ENCODE results near the gene CHMP1B.
"Not testable (repeated sequence)": the region's sequence is repeated elsewhere in the genome, so short reads cannot be mapped to it uniquely, and the experiment has no call there.

Gene CHMP1B

GRCh38 chr18:11851806-11852337 lies 659 bp downstream of the CHMP1B start:
- no peak for TF ChIP-seq Cebpa-rat (IDR thresholded peaks at IDR 0.05)
- H3K4me2 ChIP-seq: peak overlapping the region; percentile 85
- no peaks in the 10 kb centered on the region for H3K27me3 ChIP-seq
- H3K27ac ChIP-seq: peak overlapping the region; percentile 93
- H3K4me3 ChIP-seq: peak overlapping the region; percentile 96
- peak overlapping the region; percentile 97 for H3K9ac ChIP-seq
- H4K20me1 ChIP-seq: peaks cover 48% of the 10 kb centered on the region
- no peaks in the 10 kb centered on the region for H3K9me3 ChIP-seq
- peaks cover 9% of the 10 kb centered on the region for H3K36me3 ChIP-seq
- H3K4me1 ChIP-seq: peaks cover 28% of the 10 kb centered on the region

- not testable (repeated sequence) for H3K9me3 ChIP-seq, H3K36me3 ChIP-seq, H3K27me3 ChIP-seq, H3K27ac ChIP-seq, H3K4me2 ChIP-seq, H3K4me3 ChIP-seq, H3K9ac ChIP-seq
- Histone ChIP-seq H4K20me1 (peaks cover 48% of the 10 kb centered on the region), H3K4me1 (peaks cover 28% of the 10 kb centered on the region)
These were observed 3.3 kb downstream of the CHMP1B start for GRCh38 chr18:11854554-11854953.

GRCh38 chr18:11857177-11857887 lies 6.1 kb downstream of the CHMP1B start:
- Histone ChIP-seq H3K27me3 (no peaks in the 10 kb centered on the region), H3K36me3 (peaks cover 9% of the 10 kb centered on the region), H4K20me1 (peaks cover 39% of the 10 kb centered on the region), H3K9me3 (no peaks in the 10 kb centered on the region), H3K27ac (no peak overlapping the region), H3K4me3 (no peak overlapping the region), H3K4me1 (peaks cover 16% of the 10 kb centered on the region), H3K4me2 (no peak overlapping the region), H3K9ac (0 out of 2 replicates have a peak overlapping the region, but pooled peaks have one; percentile 10)
- TF ChIP-seq Cebpa-rat (IDR thresholded peaks at IDR 0.05): no peak

- Histone ChIP-seq H3K27me3 (no peaks in the 10 kb centered on the region), H3K9ac (no peak overlapping the region), H4K20me1 (peaks cover 19% of the 10 kb centered on the region), H3K4me3 (no peak overlapping the region), H3K9me3 (no peaks in the 10 kb centered on the region), H3K4me1 (peaks cover 9% of the 10 kb centered on the region), H3K27ac (no peak overlapping the region), H3K4me2 (no peak overlapping the region), H3K36me3 (peaks cover 8% of the 10 kb centered on the region)
- no peak for TF ChIP-seq Cebpa-rat (IDR thresholded peaks at IDR 0.05)
These were observed 8.1 kb downstream of the CHMP1B start for GRCh38 chr18:11859282-11859830.

GRCh38 chr18:11859903-11860407 lies 8.7 kb downstream of the CHMP1B start:
- H3K9ac ChIP-seq: no peak overlapping the region

GRCh38 chr18:11860594-11861450 lies 9.6 kb downstream of the CHMP1B start:
- Histone ChIP-seq H3K4me2 (no peak overlapping the region), H3K36me3 (no peaks in the 10 kb centered on the region), H3K27me3 (no peaks in the 10 kb centered on the region), H3K9me3 (no peaks in the 10 kb centered on the region), H3K9ac (no peak overlapping the region), H3K27ac (no peak overlapping the region), H3K4me1 (peaks cover 11% of the 10 kb centered on the region), H3K4me3 (no peak overlapping the region), H4K20me1 (peaks cover 6% of the 10 kb centered on the region)
- no peak for TF ChIP-seq Cebpa-rat (IDR thresholded peaks at IDR 0.05)

More at GRCh38 chr18:11859903-11860407, 8.7 kb downstream of the CHMP1B start:
- no peaks in the 10 kb centered on the region for H3K27me3 ChIP-seq
- H3K4me3 ChIP-seq: no peak overlapping the region
- no peaks in the 10 kb centered on the region for H3K9me3 ChIP-seq
- H3K4me1 ChIP-seq: peaks cover 11% of the 10 kb centered on the region
- no peak overlapping the region for H3K4me2 ChIP-seq
- peaks cover 13% of the 10 kb centered on the region for H4K20me1 ChIP-seq
- peaks cover 2% of the 10 kb centered on the region; the same call in 1 of the 2 replicates for H3K36me3 ChIP-seq
- no peak overlapping the region for H3K27ac ChIP-seq
- no peak for TF ChIP-seq Cebpa-rat (IDR thresholded peaks at IDR 0.05)

DNA sequence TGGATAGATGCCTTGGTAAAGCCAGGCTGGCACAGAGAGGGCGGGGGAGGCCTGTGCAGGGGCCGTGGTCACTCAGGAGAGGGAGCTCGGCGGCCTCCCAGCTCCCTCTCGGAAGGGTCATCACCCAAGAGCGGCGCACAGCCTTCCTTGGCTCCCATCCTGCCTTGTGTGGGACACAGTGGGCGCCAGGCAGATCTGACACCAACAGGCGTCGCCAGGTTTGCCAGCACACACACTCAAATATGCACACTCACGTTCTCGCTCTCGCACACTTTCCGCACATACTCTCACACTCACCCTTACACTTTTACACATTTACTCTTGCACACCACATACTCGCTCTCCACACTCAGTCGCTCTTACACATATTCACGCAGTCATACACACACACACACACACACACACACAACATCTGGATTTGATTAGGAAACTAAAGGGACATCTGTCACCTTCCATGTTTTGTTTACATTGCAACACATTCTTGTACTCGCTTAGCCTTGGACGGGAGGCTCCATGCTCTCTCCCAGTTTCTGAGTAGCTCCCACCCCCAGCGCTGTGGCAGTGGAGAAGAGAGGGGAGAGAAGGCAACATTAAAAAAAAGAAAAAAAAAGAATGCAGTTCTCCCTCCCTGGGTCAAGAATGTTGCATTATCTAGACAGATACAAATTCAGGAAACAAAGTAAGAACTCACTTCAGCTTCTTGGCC lies 10.5 kb downstream of the CHMP1B start:
- Histone ChIP-seq H4K20me1 (no peaks in the 10 kb centered on the region; the same call in 1 of the 2 replicates), H3K27ac (no peak overlapping the region), H3K4me1 (peaks cover 11% of the 10 kb centered on the region), H3K9me3 (no peaks in the 10 kb centered on the region), H3K27me3 (no peaks in the 10 kb centered on the region), H3K4me2 (no peak overlapping the region), H3K4me3 (no peak overlapping the region), H3K9ac (no peak overlapping the region), H3K36me3 (no peaks in the 10 kb centered on the region)
- no peak for TF ChIP-seq Cebpa-rat (IDR thresholded peaks at IDR 0.05)

- H3K27ac ChIP-seq: no peak overlapping the region
- H3K4me2 ChIP-seq: no peak overlapping the region
These were observed 11.4 kb downstream of the CHMP1B start for GRCh38 chr18:11862468-11863137.

More at GRCh38 chr18:11862468-11863137, 11.4 kb downstream of the CHMP1B start:
- H4K20me1 ChIP-seq: no peaks in the 10 kb centered on the region; the same call in 1 of the 2 replicates
- H3K36me3 ChIP-seq: no peaks in the 10 kb centered on the region
- no peaks in the 10 kb centered on the region for H3K27me3 ChIP-seq
- H3K4me3 ChIP-seq: no peak overlapping the region
- peaks cover 11% of the 10 kb centered on the region for H3K4me1 ChIP-seq
- no peaks in the 10 kb centered on the region for H3K9me3 ChIP-seq
- no peak for TF ChIP-seq Cebpa-rat (IDR thresholded peaks at IDR 0.05)
- H3K9ac ChIP-seq: no peak overlapping the region

Data from BLaER1 (cell line).